NCI-H2196 treated with DMSO at 0.1 percent for 48 hours (cell line): ENCODE results near the gene LRRTM4.
"Not testable (repeated sequence)": the region's sequence is repeated elsewhere in the genome, so short reads cannot be mapped to it uniquely, and the experiment has no call there.

Experiments used
- DNase-seq: peaks from one replicate; lab custom pipeline; 2025; ENCODE audit not compliant: unreplicated experiment; lab: John Stamatoyannopoulos, UW

Gene LRRTM4

DNA sequence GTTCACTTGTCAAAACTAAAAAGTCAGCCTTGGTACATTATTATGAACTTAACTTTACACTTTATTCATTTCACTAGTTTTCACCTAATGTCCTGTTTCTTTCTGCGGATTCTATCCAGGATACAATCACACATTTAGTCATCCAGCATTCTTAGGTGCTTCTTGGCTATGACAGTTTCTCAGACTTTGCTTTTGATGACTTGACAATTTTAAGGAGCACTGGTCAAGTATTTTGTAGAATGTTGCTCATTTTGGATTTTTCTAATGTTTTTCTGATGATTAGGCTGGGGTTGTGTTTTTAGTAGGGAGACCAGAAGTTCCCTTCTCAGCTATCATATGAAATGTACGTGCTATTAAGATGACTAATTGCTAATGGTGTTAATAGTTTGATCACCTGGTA, 601.2 kb downstream of the LRRTM4 start:
- DNase-seq, result no peak

- no peak for DNase-seq
Observed at GRCh38 chr2:76895469-76895868, 626.7 kb downstream of the LRRTM4 start.

GRCh38 chr2:76870581-76870980, 651.6 kb downstream of the LRRTM4 start:
- no peak for DNase-seq

DNA sequence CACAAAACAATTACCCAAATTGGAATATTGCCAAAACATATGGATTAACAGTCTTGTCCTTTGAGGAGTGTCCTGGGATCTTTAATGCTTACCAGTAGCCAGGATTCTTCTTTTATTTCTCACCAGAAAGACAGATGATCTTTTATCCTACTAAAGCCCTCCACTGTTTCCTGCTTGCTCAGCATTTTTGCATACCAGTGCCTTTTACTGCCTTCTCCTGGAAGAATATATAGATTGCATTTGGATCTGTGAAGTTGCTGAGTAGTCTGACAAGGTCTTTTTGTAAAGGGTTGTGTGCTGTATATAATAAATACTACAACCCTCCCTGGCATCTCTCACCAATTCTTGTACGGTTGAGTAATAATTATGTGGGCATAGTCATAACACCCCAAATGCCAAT, 652.2 kb downstream of the LRRTM4 start:
- no peak for DNase-seq

DNA sequence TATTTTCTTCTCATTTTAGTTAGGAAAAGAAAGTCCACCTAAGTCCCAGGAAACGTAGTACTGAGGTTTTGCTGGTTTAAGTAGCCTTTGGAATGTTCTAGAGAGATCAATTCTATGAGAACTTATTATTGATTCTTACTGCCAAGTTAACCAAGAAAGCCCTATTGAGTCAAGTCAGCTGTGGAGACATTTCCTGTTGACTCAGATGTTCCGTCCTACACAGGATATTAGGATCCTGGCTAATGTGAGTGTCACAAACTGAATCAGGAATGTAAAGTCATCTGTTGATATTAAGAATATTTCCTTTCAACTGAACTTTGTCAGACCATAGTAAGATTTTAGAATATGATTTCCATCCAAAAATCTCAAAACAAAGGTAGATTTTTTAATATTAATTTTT, 654.3 kb downstream of the LRRTM4 start:
- DNase-seq, result no peak

- DNase-seq, result no peak
Observed at GRCh38 chr2:76866464-76866863, 655.7 kb downstream of the LRRTM4 start.

DNA sequence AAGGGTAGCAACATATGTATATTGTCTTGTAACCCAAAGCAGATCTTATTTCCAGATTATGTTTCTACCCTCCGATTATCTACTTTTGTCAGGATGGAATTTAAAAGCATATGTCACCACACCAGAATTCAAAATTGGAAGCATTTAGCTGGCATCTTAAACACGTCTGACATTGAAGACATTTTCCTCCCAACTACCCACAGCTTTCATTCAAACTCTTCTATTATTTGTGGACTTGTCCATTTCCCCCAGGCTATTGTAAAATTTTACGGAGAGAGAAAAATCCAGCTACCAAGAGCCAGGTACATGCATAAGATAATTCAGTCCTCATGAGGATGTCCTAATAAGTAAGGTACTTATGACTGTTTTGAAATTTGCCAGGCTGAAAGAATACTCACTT, 659.3 kb downstream of the LRRTM4 start:
- DNase-seq, result no peak

- no peak for DNase-seq
Observed at GRCh38 chr2:76861708-76862107, 660.5 kb downstream of the LRRTM4 start.

DNA sequence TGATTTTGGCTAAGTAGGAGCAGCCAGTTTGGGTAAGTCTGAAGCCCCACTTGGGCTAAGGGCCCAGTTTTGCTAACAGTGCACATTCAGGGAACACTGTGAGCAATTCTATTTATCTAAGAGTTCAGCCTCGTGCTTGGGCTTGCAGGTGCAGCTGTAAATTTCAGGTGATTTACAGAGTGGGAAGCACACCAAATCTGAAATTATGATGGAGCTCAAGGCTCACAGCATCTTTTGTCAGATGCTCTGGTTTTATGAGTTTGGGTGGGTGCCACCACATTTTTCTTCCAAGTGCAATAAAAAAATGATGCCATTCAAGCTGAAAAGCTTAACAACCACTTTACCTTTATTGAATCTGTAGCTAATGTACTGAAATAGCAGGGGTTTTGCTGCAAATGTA, 671.2 kb downstream of the LRRTM4 start:
- no peak for DNase-seq

- no peak for DNase-seq
Observed at GRCh38 chr2:76849086-76849485, 673.1 kb downstream of the LRRTM4 start.

DNA sequence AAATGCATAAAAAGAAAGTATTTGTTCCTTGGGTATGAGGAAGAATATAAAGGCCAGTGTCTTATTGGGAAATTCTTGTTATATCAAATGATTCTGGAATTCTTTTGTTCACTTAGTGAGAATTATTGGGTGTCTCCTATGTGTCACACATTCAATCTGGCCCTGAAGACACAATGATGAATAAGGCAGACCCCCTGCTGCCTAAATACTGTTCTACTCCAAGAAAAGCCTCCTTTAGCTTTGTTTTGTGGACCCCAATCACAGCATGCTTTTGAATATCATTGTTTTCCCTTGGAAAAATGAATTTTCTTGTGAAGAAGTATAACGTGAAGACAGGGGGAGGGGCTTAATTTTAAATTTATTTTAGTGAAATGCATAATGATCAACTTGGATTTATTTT, 682.4 kb downstream of the LRRTM4 start:
- DNase-seq, result no peak

- no peak for DNase-seq
Observed at GRCh38 chr2:76829374-76830234, 692.6 kb downstream of the LRRTM4 start.

DNA sequence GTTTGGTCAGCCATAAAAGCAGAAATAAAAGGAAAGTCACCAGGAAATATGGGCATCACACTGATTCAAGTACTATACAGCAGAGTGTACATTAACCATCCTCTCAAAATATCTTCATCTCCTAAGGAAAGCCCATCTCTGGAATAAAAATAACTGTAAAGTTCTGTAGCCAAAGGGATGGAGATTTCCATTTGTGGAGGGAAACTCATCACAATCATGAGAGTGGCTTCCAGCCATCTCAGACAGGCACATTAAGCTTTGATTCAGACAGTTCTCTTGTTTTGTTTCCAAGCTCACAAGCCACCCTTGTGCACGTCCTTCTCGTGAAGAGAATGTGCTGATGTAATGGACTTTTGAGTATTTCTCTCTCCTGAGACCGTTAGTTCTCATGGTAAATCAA, 695.5 kb downstream of the LRRTM4 start:
- no peak for DNase-seq

DNA sequence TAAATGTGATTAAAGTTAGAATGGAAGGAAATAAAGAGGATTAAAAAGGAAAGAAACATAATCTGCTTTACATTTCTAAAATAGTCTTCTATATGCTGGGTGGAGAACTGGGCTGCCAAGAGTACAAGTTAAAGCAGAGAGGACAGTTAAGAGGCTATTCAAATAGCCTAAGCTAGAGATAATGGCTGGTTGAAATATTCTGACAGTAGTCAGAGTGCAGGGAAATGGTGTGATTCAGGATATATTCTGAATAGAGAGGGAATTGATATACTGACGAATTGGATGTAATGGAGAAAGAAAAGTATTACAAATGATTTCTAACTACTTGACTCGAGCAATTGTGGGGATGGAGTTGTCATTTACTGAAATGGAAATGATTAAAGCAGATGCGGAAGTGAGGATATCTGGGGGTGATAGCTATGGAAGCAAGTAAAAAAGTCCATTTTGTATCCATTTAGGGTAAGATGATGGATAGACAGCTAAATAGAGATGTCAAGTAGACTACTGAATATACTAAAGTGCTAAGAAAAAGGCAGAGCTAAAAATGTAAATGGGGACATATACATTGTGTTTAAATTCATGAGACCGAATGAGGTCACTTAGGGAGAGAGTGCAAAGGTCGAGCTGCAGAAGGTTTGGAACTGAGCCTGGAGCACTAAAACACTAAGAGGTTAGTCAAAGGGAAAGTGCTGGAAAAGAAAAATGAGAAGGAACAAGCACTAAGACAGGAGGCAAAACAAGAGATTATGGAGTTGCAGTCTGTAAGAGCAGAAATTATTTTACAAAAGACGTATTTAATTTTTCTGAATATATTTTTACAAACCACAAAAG, 696.8 kb downstream of the LRRTM4 start:
- no peak for DNase-seq

GRCh38 chr2:76821731-76822130, 700.4 kb downstream of the LRRTM4 start:
- DNase-seq, result no peak

DNA sequence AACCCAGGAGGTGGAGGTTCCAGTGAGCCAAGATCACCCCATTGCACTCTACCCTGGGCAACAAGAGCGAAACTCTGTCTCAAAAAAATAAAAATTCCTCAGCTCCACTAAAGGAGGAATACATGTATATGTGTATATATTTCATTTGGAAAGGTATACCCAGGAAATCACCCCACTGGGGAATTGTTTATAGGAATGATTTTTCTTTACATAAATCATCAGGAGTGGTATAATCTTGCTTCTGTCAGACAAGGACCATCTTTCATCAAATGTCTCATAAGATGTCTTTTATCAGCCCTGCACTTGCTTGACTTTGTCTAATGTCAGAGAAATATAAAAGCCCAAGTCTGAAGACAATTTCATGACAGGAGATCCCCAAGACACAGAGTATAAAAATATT, 709.1 kb downstream of the LRRTM4 start:
- DNase-seq, result no peak

DNA sequence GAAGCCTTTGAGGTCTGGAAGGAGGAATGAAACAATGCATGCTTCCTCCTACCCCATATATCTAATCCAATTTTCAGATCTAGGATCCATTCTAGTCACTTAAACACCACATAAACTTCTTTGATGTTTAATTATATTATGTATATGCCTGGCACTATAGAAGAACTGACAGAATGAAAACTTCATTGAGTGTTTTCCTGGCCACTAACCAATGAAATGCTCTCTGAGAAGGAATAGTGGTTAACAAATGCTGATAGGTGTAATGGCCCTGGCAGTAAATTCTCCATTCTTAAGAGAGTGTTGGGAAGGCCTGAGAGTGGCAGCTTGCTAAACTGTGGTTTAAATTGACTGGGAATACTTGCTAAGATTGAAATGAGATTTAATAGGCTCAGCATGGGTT, 710.0 kb downstream of the LRRTM4 start:
- DNase-seq, result no peak

DNA sequence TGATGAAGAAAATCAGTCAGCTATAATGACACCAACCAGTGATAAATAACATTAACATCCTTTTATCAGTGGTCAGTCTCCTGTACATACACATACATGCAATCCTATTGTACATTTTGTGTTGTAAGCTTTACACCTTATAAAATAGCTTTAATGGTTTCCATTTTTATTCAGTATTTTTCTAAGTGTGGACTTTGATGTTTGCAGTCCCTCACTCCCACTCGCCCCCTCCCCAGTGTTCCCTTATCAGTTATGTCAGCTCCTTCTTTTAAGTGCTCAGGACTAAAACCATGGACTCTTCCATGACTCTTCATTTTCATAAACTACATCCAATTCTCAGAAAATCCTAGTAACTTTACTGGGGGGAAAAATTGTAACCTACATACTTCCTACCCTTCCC, 713.0 kb downstream of the LRRTM4 start:
- no peak for DNase-seq

DNA sequence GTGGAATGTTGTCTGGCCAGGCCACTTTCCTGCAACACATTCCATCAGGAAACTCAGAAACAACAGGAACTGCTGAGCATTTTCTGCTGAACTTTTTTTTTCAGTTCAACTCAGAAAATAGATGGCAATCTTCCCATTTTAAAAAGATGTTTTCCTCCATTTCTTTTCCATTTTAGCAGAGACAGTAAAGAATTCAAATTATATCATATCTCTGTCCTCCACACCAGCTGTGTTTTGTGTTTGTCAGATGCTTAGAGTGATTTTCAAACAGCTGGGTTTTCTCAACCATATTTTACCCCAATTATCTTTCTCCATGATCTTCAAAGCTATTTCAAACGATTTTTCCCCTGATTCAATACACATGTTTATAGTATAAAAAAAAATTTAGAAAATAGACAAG, 713.4 kb downstream of the LRRTM4 start:
- DNase-seq, result no peak

DNA sequence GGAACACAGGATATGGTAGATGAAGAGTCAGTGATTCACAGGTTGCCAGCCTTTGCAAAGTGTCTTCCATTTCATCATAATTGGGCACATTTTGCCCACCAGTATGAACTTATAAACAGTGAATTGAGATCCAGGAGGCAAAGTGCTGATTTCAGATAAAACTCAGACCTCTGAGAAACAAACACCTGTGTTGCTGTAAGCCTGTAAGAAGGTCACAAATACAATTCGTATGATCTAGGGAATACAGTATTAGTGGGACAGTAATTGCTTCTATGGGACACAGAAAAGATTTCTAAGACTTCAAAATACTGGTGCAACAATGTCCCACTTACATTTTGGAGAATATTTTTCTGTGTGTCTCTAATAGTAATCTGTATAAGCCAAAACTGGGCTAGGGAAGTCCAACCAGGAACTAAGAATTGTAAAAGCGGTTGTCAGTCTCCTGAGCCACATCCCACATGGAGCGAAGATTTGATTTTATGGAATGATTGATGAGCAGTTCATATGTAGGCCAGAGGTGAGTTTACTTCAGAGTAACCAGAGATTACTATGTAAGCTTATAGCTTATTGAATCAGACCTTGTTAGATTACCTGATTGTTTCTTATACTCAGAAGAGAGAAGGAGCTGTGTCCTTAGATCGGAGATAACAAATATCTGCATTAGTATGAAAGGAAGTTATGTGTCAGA, 728.4 kb downstream of the LRRTM4 start:
- DNase-seq, result no peak

GRCh38 chr2:76781313-76781712, 740.9 kb downstream of the LRRTM4 start:
- not testable (repeated sequence) for DNase-seq

- DNase-seq, result no peak
Observed at GRCh38 chr2:76763276-76763675, 758.9 kb downstream of the LRRTM4 start.
